Astrocyte of the cerebellum (primary cell): ENCODE results near the gene PRDM16.

Source experiments
- DNase-seq: peaks from one replicate; pipeline ENCODE4 v3.0.0-alpha.2; 2011; ENCODE audit warnings: low read depth
- H3K4me3 ChIP-seq: 2 replicates; pipeline ENCODE4 v1.5.1; 2011; ENCODE audit warnings: mild to moderate bottlenecking, low read depth, low read length, moderate library complexity
- in situ Hi-C: cut with HindIII; loops from 2 replicates; pipeline ENCODE4 v1.10.0; 2017; ENCODE audit warnings: low sequenced_read_pairs
- TF ChIP-seq, protein P1 (sequence below): IDR thresholded peaks from 2 replicates; pipeline ENCODE4 v1.5.1; 2012; ENCODE audit warnings: low read length, low read depth, moderate library complexity, mild to moderate bottlenecking; ENCODE audit errors: missing control alignments

PRDM16 gene

DNA sequence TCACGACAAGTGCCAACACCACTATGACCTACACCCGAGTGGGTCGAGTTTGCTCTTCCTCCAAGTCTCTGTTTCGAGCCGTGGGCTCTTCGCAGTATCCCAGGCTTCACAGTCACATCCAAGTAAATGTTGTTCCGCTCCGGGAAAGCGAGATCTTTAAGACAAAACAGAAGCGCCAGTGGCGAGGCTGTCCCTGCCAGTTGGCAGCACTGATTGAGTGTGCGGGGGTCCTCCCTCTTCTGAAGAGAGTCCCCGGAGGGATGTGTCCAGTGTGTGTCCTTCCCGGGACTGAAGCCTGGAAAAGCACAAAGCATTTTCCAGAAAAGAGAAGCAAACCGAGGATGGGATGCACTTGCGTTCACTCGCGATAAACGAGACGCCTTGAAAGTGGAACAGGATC, 158.9 kb downstream of the PRDM16 start:
- in situ Hi-C loops = no loop called here
- TF ChIP-seq, protein P1, sequence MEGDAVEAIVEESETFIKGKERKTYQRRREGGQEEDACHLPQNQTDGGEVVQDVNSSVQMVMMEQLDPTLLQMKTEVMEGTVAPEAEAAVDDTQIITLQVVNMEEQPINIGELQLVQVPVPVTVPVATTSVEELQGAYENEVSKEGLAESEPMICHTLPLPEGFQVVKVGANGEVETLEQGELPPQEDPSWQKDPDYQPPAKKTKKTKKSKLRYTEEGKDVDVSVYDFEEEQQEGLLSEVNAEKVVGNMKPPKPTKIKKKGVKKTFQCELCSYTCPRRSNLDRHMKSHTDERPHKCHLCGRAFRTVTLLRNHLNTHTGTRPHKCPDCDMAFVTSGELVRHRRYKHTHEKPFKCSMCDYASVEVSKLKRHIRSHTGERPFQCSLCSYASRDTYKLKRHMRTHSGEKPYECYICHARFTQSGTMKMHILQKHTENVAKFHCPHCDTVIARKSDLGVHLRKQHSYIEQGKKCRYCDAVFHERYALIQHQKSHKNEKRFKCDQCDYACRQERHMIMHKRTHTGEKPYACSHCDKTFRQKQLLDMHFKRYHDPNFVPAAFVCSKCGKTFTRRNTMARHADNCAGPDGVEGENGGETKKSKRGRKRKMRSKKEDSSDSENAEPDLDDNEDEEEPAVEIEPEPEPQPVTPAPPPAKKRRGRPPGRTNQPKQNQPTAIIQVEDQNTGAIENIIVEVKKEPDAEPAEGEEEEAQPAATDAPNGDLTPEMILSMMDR = no peak
- no peak for DNase-seq
- no peak overlapping the region for H3K4me3 ChIP-seq

DNA sequence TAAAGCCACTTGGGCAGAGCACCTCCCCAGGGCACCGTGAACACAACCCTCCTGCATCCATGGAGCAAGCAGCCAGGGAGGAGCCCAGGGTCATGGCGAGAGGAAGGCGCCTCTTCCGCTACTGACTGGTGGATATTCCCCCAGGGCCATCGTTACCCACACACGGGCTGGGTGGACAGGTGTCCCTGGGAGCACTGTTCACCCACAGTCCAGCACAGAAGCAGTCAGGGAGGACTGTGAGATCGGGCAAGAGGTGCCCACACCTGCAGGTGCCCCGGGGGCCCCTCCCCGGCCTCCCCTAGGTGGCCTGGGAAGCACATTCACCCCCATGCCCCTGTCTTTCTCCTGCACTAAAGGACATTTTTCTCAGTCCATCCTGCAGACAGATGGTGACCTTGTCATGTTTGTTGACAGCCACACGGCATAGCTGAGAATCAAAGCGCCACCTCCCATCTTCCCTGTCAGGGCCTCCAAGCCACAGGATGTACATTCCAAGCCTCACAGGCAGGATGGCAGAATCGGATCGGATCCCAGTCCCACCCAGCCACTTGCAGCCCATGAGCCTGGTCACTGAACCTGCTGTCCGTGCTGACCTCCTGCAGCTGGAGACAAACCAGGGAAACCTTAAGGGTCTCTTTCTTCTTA, 160.2 kb downstream of the PRDM16 start:
- TF ChIP-seq, protein P1 = no peak
- DNase-seq = no peak
- no peak overlapping the region for H3K4me3 ChIP-seq
- in situ Hi-C loops = no loop called here

- no peak overlapping the region for H3K4me3 ChIP-seq
- in situ Hi-C loops = no loop called here
- TF ChIP-seq, protein P1 = no peak
- DNase-seq = no peak
These were observed 161.6 kb downstream of the PRDM16 start for GRCh38 chr1:3230553-3230952.

- DNase-seq = no peak
- in situ Hi-C loops = no loop called here
- TF ChIP-seq, protein P1 = no peak
- H3K4me3 ChIP-seq = no peak overlapping the region
These were observed 162.2 kb downstream of the PRDM16 start for GRCh38 chr1:3231245-3231644.

DNA sequence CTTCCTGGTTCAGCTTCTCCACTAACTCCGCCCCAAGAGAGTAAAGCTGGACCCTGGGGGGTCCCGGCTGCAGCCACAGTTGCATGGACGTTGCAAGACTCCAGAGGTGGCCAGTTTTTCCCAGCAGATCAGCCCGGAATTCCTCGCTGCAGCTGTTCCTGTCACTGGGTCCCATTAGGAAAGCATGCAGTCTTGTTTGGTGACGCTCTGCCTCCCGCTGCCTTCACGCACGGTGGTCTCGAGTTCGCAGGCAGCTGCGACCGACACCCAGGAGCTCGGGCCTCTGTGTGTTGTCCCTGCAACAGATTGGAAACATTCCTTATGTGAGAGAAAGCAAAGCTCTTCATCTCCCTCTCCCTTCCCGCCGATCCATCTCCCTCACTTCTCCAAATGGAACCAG, 162.8 kb downstream of the PRDM16 start:
- DNase-seq = no peak
- no peak overlapping the region for H3K4me3 ChIP-seq
- in situ Hi-C loops = no loop called here
- TF ChIP-seq, protein P1 = no peak

- in situ Hi-C loops = no loop called here
- DNase-seq = no peak
- TF ChIP-seq, protein P1 = no peak
- no peak overlapping the region for H3K4me3 ChIP-seq
These were observed 164.0 kb downstream of the PRDM16 start for GRCh38 chr1:3233031-3233430.
